Measurements from ENCODE around the gene IRS2.

Gene IRS2

GRCh38 chr13:109728061-109728460 lies 58.3 kb downstream of the IRS2 start:
- DNase-seq: no peak

- DNase-seq: no peak
Observed at GRCh38 chr13:109727251-109727650, 59.1 kb downstream of the IRS2 start.

GRCh38 chr13:109725995-109726637 lies 60.3 kb downstream of the IRS2 start:
- no peak for DNase-seq

GRCh38 chr13:109725297-109725696 lies 61.1 kb downstream of the IRS2 start:
- DNase-seq: no peak

- no peak for DNase-seq
Observed at GRCh38 chr13:109724603-109725002, 61.8 kb downstream of the IRS2 start.

- no peak for DNase-seq
Observed at GRCh38 chr13:109723046-109723445, 63.3 kb downstream of the IRS2 start.

- no peak for DNase-seq
Observed at GRCh38 chr13:109722068-109722467, 64.3 kb downstream of the IRS2 start.

GRCh38 chr13:109720758-109721184 lies 65.6 kb downstream of the IRS2 start:
- DNase-seq: peak; percentile 85

- peak; percentile 45 for DNase-seq
Observed at GRCh38 chr13:109719962-109720646, 66.3 kb downstream of the IRS2 start.

- no peak for DNase-seq
Observed at GRCh38 chr13:109718726-109719125, 67.7 kb downstream of the IRS2 start.

- DNase-seq: no peak
Observed at GRCh38 chr13:109717686-109718085, 68.7 kb downstream of the IRS2 start.

GRCh38 chr13:109715902-109716301 lies 70.5 kb downstream of the IRS2 start:
- no peak for DNase-seq

GRCh38 chr13:109713681-109714080 lies 72.7 kb downstream of the IRS2 start:
- DNase-seq: no peak

- DNase-seq: no peak
Observed at GRCh38 chr13:109712124-109712722, 74.2 kb downstream of the IRS2 start.

- DNase-seq: no peak
Observed at GRCh38 chr13:109707742-109708617, 78.4 kb downstream of the IRS2 start.

GRCh38 chr13:109707044-109707741 lies 79.2 kb downstream of the IRS2 start:
- peak; percentile 85 for DNase-seq

GRCh38 chr13:109706015-109706715 lies 80.2 kb downstream of the IRS2 start:
- no peak for DNase-seq

- DNase-seq: peak; percentile 82
Observed at GRCh38 chr13:109704771-109705635, 81.4 kb downstream of the IRS2 start.

- no peak for DNase-seq
Observed at GRCh38 chr13:109703250-109703649, 83.1 kb downstream of the IRS2 start.

Data from DMS53 (cell line).